MM.1S (cell line): ENCODE measurements around the gene ANKRD31.

ENCODE experiments used
- EZH2 ChIP-seq: fragments of 300-600 bp; sonication (generic); optimal IDR thresholded peaks from 2 replicates; pipeline ENCODE3; 2017; ENCODE audit warnings: low read depth, mild to moderate bottlenecking, antibody characterized with exemption, low read length, mixed read lengths
- EZH2phosphoT487 ChIP-seq: fragments of 300-600 bp; sonication (generic); IDR thresholded peaks from 2 replicates; pipeline ENCODE4 v1.6.1; 2018; ENCODE audit warnings: antibody characterized with exemption, low read length
- TF ChIP-seq, protein P1 (sequence below): fragments of 300-600 bp; sonication (generic); IDR thresholded peaks from 2 replicates; pipeline ENCODE4 v1.5.1; 2016; ENCODE audit warnings: antibody characterized with exemption, low read length, mixed read lengths

DNA sequence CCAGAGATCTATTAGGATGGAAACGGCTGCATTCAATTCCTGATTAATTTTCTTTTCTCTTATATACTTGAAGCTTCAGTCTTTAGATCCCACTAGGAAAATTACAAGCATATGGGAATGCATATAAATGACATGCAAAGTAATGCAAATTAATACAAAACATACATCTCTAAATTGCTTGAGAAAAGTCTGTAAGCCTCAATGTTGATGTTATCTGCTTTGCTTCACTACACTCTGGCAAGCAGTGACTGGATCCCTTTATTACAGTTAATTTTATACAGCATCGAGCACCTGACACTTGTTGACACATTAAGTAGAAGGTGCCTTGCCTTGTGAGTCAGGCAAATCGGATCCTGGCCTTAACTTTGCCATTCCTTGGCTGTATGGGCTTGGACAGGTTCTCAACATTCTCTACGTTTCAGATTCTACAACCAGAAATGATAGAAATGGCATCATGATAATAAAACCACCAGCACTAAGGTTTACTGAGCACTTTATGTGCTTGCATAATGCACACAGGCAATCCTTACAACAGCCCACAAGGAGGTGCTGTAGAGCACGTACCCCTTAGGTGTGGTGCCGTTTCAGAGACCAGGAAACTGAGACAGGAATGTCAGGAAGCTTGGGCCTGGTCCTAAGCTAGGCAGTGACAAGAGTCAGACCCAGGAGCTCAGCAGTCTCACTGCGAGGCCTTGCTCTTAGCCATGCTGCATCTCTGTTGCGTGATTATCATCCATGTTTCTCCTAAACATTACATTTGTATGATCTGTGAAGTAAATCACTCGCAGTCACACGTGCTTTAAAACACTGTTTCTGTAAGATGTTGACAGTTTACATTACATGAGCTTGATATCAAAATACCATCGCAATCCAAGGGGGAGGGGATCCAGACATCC is 187.0 kb downstream of the ANKRD31 start:
- TF ChIP-seq, protein P1, sequence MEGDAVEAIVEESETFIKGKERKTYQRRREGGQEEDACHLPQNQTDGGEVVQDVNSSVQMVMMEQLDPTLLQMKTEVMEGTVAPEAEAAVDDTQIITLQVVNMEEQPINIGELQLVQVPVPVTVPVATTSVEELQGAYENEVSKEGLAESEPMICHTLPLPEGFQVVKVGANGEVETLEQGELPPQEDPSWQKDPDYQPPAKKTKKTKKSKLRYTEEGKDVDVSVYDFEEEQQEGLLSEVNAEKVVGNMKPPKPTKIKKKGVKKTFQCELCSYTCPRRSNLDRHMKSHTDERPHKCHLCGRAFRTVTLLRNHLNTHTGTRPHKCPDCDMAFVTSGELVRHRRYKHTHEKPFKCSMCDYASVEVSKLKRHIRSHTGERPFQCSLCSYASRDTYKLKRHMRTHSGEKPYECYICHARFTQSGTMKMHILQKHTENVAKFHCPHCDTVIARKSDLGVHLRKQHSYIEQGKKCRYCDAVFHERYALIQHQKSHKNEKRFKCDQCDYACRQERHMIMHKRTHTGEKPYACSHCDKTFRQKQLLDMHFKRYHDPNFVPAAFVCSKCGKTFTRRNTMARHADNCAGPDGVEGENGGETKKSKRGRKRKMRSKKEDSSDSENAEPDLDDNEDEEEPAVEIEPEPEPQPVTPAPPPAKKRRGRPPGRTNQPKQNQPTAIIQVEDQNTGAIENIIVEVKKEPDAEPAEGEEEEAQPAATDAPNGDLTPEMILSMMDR, result peak; percentile 88
- TF ChIP-seq EZH2, result no peak
- TF ChIP-seq EZH2phosphoT487, result no peak
